Left colon (tissue), 2 donors: ENCODE measurements around the gene ANKRD30B. TPM values are rescaled to one million over a fixed set of nuclear protein-coding genes. Genes with fewer than 3 reads are reported as not detected.
"Not testable (repeated sequence)": the region's sequence is repeated elsewhere in the genome, so short reads cannot be mapped to it uniquely, and the experiment has no call there.

Experiments used
- ATAC-seq: fragments of 200-7000 bp; cut with Tn5 transposase; one replicate; pipeline ENCODE4 v1.9.1; 2020; ENCODE audit warnings: mild to moderate bottlenecking, moderate library complexity
- DNase-seq, 2 donors: peaks; one replicate each; pipeline ENCODE4 v3.0.0-alpha.2; 2020
- intact Hi-C, 2 donors: fragments of 100-400 bp; cut with DNase I in 1 of 2; cut with micrococcal nuclease in 1 of 2; formaldehyde crosslinking; loops; one replicate each; pipeline versions ENCODE4 v1.11.2 to v1.14.0; 2022; cut with DNase I, micrococcal nuclease
- long read RNA-seq: library from polyadenylated mRNA; unstranded; transcript quantifications from one replicate; pipeline ENCODE4 v2.0.0, GENCODE V29; 2021
- total RNA-seq, 2 donors: library from RNA; stranded (reverse); fragmentation: NEBNext Ultra II Directional; extraction: Animal tissue kit (Norgen Biotek cat#: 25700); gene quantifications; one replicate each; pipeline ENCODE4 v1.2.1, GENCODE V29; 2021
- donor health status: DM: no; HTN: no; CAD: no.
- donor health status: DM: yes; HTN: yes; CAD: no.

Gene ANKRD30B, protein sequence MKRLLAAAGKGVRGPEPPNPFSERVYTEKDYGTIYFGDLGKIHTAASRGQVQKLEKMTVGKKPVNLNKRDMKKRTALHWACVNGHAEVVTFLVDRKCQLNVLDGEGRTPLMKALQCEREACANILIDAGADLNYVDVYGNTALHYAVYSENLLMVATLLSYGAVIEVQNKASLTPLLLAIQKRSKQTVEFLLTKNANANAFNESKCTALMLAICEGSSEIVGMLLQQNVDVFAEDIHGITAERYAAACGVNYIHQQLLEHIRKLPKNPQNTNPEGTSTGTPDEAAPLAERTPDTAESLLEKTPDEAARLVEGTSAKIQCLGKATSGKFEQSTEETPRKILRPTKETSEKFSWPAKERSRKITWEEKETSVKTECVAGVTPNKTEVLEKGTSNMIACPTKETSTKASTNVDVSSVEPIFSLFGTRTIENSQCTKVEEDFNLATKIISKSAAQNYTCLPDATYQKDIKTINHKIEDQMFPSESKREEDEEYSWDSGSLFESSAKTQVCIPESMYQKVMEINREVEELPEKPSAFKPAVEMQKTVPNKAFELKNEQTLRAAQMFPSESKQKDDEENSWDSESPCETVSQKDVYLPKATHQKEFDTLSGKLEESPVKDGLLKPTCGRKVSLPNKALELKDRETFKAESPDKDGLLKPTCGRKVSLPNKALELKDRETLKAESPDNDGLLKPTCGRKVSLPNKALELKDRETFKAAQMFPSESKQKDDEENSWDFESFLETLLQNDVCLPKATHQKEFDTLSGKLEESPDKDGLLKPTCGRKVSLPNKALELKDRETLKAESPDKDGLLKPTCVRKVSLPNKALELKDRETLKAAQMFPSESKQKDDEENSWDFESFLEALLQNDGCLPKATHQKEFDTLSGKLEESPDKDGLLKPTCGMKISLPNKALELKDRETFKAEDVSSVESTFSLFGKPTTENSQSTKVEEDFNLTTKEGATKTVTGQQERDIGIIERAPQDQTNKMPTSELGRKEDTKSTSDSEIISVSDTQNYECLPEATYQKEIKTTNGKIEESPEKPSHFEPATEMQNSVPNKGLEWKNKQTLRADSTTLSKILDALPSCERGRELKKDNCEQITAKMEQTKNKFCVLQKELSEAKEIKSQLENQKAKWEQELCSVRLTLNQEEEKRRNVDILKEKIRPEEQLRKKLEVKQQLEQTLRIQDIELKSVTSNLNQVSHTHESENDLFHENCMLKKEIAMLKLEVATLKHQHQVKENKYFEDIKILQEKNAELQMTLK (N-terminal part only)
- total RNA-seq = under 1 TPM in 1 of 2 donors, not detected in 1; 0.24 TPM
- long read RNA-seq = 0 reads

DNA sequence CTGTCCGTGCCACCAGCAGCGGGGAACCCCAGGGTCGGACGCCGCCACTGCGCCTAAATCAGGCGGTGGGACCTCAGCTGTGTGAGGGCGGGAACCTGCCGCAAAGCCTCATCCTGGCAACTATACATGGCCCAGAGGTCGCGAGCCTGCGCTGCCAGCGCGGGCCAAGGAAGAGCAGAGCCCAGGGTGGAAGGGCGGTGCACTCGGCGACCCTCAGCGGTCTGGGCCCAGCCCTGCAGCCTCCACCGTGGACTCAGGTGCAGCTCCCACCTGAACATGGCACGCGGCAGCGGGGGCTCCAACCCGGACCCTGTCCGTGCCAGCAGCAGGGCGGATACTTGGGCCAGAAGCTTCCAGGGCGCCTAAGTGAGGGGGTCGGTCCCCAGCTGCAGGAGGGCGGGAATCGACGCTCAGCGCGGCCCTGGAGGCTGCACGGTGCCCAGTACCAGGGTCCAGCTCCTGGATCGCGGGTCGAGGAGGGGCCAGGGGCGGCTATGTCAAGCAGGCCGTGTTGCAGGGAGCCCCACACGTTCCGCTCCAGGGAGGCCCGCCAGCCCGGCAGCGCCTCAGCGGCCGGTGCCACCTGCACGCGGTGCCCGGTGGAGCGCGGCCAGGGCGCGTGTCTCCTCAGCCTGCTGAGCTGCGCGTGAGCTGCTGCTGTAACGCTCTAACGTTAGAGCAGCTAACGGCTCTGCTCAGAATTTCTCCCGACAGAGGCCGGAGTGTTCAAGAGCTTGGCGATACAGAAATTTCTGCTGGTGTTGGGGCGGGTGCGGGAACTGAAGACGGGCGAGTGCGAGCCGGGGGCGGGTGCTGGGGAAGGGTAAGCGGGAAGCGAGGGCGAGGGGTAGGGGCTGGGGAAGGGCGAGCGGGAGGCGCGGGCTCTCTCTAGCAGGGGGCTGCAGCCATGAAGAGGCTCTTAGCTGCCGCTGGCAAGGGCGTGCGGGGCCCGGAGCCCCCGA is at the start of gene ANKRD30B:
TSS of gene ANKRD30B (plus strand) at position 660 of the 962 bp plus-strand sequence. CDS start at position 908, 248 bp downstream.
- DNase-seq = no peak
- peak; percentile 40 for ATAC-seq
- intact Hi-C loops = no loop called here

DNA sequence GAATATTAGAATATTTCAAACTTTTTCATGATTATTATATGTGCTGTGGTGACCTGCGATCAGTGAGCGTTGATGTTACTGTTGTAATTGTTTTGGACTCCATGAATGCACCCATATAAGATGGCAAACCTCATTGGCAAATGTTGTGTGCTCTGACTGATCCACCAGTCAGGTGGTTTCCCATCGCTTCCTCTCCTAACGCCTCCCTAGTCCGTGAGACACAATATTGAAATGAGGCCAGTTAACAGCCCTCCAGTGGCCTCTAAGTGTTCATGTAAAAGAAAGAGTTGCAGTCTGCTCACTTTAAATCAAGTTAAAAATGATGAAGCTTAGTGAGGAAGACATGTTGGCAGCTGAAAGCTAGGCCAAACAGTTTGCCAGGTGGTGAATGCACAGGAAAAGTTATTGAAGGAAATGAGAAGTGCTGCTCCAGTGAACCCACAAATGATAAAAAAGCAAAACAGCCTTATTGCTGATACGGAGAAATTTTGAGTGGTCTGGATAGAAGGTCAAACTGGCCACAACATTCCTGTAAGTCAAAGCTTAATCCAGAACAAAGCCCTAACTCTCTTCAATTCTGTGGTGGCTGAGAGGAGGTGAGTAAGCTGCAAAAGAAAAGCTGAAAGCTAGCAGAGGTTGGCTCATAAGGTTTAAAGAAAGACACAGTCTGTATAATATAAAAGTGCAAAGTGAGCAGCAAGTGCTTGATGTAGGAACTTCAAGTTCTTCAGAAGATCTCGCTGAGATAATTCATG is 46.5 kb upstream of the ANKRD30B start:
- DNase-seq, ATAC-seq, intact Hi-C loops: not testable (repeated sequence)

DNA sequence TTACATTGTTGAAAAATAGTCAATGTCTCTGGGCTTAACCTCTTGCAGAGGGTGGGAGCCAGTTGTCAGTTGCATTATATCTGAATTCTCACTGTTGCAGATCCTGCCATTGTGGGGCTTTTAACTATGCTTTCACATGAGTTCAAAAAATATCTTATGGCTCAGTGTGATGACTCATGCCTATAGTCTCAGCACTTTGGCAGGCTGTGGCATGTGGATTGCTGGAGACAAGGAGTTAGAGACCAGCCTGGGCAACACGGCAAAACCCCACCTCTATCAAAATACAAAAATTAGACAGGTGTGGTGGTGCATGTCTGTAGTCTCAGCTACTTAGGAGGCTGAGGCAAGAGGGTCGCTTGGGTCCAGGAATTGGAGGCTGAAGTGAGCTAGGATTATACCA is 38.2 kb upstream of the ANKRD30B start:
- ATAC-seq, DNase-seq, intact Hi-C loops: not testable (repeated sequence)

DNA sequence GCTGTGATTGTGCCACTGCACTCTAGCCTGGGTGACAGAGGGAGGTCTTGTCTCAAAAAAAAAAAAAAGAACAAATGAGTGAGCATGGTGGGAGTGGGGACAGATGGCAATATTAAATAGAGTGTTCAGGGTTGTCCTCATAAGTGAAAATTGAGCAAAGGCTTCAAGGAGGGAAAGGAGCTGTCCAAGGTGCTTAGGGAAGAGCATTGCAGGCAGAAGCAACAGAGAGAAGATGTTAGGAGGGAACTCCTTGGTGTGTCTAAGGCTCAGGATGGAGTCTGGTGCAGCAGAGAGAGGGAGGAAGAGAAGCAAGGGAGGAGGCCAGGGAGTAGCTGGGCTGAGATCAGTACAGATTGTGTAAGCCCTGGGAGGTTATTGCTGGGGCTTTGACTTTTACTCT is 26.4 kb upstream of the ANKRD30B start:
- intact Hi-C loops, DNase-seq, ATAC-seq: not testable (repeated sequence)

DNA sequence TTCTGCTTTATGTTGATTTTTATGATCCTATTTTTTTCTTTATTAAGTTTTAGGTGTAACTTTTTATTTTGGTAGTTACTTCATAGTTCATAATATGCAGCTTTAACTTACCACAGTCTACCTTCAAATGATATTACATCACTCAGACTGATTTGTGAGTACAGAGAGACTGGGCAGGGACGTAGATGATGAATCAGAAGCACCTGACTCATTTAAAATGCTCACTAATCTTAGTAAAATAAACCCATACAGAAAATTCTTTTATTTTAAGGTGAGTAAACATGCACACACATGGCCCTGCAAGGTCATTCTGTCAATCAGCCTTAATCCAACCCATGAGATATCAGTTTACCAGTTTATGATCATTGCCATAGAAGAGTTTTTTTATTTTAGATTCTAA is 8.9 kb upstream of the ANKRD30B start:
- ATAC-seq, intact Hi-C loops, DNase-seq: not testable (repeated sequence)

DNA sequence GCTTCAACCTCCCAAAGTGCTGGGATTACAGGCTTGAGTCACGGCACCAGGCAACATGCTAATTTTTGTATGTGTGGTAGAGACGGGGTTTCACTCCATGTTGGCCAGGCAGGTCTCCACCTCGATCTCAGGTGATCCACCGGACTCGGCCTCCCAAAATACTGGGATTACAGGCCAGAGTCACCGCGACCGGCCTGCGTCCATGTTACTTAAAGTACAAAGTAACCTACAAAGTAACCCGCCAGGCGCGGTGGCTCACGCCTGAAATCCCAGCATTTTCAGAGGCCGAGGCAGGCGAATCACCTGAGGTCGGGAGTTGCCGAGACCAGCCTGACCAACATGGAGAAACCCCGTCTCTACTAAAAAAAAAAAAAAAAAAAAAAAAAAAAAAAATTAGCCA is 1.1 kb upstream of the ANKRD30B start:
- ATAC-seq (no peak), DNase-seq (no peak)
- intact Hi-C loops = no loop called here

DNA sequence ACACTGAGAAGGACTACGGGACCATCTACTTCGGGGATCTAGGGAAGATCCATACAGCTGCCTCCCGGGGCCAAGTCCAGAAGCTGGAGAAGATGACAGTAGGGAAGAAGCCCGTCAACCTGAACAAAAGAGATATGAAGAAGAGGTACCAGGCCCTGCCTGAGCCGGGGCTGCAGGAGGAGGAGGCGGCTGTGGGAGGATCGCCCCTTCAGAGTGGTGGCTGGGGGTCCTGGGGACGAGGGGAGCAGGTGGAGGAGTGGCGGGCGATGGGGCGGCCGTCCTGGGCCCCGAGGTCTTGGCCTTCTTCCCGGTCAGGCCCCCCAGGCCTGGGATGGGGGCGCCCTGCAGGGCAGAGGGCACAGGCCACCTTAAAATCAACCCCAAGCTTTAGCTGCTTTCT is 524 bp downstream of the ANKRD30B start:
- intact Hi-C loops = no loop called here
- ATAC-seq (no peak), DNase-seq (no peak)

DNA sequence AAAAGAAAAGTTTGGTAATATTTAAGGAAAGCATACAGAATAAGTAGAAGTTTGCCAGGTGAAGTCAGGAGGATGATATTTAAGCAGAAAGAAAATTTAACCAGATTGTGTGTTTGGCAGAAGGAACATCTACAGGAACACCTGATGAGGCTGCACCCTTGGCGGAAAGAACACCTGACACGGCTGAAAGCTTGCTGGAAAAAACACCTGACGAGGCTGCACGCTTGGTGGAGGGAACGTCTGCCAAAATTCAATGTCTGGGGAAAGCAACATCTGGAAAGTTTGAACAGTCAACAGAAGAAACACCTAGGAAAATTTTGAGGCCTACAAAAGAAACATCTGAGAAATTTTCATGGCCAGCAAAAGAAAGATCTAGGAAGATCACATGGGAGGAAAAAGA is 15.6 kb downstream of the ANKRD30B start:
- intact Hi-C loops, DNase-seq, ATAC-seq: not testable (repeated sequence)

DNA sequence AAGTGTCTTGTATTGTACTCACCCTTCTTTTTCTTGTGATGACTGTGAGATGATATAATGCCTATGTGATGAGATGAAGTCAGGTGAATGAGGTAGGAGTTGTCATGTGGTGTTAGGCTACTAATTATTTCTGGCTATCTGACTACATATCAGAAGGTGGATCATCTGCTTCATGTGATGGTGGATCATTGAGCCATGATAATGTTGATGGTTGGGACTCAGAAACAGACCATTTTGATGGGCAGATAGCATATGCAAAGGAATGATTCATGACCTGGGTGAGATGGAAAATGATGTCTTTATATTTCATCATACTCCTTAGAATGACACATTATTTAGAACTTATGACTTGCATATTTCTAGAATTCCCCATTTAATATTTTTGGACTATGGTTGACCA is 19.5 kb downstream of the ANKRD30B start:
- DNase-seq (no peak), ATAC-seq (no peak)
- intact Hi-C loops = no loop called here

DNA sequence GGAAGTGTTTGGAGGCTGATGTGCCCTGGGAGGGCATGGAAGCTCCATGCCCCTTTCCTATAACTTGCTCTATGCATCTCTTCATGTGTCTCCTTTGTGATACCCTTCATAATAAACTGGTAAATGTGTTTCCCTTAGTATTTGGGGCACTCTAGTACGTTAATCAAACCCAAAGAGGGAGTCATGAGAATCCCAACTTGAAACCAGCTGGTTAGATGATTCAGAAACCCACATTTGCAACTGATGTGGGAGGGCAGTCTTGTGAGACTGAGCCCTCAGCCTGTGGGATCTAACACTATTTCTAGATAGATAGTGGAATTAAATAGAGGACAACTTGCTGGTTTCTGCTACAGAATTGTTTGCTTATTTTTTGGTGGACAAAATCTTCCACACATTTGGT is 20.3 kb downstream of the ANKRD30B start:
- no peak for ATAC-seq
- intact Hi-C loops = no loop called here
- DNase-seq = no peak

DNA sequence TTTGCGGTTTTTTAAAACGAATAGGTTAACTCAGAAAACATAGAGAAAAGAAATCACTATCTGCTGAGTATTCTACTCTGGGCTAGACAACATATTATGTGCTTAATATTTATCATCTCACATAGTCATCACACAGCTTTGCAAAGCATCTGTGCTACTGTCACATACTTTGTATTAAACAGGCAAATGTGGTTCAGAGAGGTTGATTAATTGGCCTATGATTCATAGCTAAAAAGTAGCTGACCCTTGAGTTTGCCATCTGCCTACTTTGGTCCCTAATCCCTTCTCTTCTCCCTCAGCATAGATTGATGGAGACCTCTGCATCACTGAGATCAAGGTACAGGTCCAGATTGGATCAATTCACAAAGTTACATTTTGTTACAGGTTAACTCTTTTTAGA is 21.4 kb downstream of the ANKRD30B start:
- intact Hi-C loops = no loop called here
- DNase-seq (no peak), ATAC-seq (no peak)

DNA sequence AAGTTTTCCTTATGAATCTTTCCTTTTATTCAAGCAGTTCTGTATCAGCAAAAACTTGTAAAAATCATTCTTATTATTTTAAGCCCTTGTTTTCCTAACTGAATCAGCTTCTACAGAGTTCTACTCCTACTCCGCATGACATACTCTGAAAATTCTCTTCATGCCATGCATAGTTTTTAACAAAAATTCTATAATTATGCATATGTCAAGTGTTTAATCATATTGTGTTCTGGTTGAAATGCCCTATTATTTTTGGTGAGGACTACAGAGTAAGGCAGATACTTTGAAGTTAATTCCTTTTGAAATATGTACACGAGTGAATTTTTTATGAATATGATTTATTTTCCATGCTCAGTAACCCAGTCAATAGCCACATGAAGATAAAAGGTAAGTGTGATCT is 28.8 kb downstream of the ANKRD30B start:
- ATAC-seq = no peak
- intact Hi-C loops = no loop called here

DNA sequence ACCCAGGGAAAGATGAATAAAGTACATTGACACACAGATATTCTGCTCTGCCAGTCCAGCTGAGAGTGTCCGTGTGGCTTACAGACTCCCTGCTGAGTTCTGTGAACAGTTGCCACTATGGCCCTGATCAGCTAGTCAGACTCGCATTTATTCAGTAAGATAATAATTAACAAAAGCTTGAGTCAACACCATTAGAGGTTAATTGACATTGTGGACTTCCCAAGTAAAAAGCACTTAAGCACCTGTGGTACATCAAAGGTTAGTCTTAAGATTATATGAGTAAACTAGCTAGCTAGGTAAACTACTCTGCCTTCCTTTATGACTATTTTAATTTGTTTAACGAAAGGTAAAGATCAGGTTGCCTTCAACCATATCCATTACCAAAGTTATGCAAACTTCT is 33.7 kb downstream of the ANKRD30B start:
- ATAC-seq = peak; percentile 49
- no peak for DNase-seq
- intact Hi-C loops = no loop called here

More for the DNA sequence above, 28.8 kb downstream of the ANKRD30B start:
- no peak for DNase-seq

DNA sequence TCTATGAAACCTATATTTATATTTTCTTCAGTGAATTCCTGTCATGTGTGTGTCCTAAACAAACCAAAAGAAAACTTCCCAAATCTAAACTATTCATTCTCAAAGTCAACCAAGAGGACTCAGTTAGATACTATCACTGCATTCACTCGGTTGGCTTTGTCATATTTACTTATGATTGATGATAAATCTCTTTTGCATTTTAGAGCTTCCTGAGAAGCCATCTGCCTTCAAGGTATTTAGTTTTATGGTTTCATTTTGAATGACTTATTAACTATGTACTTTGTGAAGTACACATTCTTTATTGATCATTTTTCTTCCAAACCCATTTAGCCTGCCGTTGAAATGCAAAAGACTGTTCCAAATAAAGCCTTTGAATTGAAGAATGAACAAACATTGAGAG is 36.2 kb downstream of the ANKRD30B start:
- intact Hi-C loops = no loop called here
- DNase-seq (no peak), ATAC-seq (no peak)

DNA sequence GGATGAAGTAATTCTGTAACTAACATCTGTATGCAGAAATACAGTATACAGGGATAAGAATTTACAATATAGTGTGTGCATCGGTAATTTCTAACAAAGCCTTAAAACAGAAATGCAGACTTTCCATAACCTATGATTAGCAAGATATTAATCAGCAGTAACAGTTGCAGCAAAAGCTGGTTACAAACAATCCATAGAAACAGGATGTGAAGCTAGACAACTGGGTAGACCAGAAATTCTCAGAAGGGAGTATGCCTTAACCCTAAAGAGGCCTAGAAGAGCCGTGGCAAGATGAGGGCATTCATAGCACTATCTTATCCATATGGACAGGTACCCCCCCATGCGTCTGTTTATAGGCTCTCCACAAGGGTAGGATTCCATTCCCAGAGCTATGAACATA is 48.9 kb downstream of the ANKRD30B start:
- ATAC-seq, intact Hi-C loops, DNase-seq: not testable (repeated sequence)

DNA sequence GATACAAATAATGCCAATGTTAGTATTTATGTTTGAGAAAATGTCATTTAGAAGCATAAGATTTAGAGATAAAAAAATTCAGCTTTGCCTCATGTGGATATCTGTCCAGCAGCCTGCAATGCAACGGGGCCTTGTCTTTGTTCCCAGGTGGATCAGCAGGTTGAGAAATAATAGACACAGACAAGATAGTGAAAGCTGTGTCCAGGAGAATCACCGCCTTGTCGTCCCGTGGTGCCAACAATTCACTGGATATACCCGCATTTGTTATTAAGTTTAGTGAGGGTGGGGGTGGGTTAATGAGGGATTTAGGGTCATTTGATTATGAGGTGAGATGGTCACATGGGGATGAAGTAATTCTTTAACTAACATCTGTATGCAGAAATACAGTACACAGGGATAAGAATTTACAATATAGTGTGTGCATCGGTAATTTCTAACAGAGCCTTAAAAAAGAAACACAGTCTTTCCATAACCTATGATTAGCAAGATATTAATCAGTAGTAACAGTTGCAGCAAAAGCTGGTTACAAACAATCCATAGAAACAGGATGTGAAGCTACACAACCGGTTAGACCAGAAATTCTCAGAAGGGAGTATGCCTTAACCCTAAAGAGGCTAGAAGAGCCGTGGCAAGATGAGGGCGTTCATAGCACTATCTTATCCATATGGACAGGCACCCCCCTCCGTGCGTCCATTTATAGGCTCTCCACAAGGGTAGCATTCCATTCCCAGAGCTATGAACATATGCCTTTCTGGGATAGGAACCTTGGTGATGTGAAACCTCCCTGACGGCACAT is 50.2 kb downstream of the ANKRD30B start:
- intact Hi-C loops, ATAC-seq: not testable (repeated sequence)

More for the DNA sequence above, 50.2 kb downstream of the ANKRD30B start:
- DNase-seq = not testable (repeated sequence)
